IPS DF 4.7 (cell line): Measurements from ENCODE around the gene ZNF772.
"Not testable (repeated sequence)": the region's sequence is repeated elsewhere in the genome, so short reads cannot be mapped to it uniquely, and the experiment has no call there.

Source experiments
- DNase-seq: peaks from one replicate; pipeline ENCODE4 v3.0.0-alpha.2; 2013; ENCODE audit warnings: low spot score; ENCODE audit errors: extremely low read depth

The ZNF772 gene

DNA sequence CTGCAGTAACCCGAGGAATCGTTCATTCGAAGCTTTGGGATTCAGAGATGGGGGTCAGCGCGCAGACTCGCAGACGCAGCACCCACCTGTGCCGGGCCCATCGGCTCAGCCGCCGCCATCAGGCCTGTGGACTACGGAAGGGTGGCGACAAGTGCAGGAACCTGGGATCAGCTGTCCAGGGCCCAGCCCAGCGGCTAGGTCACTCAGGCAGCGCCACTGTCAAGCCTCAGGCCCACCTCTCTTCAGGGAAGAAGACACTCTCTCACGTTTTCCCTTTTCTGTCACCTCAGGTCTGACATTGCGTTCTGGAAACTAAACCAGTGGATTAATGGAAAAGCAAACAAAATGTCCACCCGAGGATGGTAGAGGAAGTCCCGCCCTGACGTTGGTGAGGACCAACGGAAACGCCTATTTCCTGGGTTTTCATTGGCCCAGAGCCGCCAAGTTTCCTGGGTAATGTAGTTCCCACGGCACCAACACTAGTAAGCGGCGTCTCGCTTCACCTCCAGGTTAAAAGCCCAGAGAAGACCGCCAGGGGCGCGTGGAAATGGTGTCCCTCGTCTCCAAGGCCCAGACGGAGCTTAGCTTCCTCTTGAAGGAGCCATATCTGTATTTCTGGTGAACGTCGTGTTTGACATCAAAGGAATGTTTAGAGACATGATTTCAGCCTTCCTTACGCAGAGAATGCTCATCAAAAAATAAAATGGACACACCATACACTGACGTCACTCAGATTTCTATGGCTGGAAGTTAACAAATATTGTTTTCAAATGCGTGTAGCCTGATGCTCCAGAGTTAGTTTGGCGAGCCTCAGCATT lies at the start of gene ZNF772:
ZNF772 (minus strand) TSS at position 376 of the 818 bp plus-strand sequence; CDS start at position 119, 257 bp downstream.
- peak; percentile 80 for DNase-seq

DNA sequence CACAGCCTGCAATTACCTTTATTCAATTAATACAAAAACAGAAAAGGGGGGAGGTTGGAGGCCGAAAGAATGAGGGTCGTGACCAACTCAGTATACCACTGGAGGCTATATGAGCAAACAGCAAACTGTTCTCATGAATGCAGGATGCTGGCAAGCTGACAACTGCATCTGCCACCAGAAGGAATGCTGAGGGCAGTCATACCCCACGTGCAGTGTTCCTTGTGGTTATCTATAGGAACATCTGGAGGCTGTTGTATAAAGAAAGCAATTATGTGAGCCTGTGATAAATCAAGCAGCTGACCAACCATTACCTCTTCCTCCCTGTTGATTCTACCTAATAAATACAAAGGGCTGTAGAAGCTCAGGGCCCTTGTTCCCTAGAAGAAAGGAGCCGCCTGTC lies 40.7 kb upstream of the ZNF772 start:
- DNase-seq = not testable (repeated sequence)

DNA sequence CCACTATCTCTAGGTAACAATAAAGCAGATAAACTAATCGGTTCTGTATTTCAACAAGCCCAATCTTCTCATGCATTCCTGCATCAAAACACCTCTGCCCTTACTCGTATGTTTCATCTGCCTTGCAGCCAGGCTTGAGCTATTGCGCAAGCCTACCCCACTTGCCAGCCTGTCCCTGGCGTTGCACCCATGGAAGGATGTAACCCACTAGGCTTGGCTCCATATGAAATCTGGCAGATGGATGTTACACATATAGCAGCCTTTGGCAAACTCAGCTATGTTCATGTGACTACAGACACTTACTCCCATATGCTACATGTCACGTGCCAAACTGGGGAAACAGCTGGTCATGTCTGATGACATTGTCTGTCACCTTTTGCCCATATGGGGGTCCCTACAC lies 37.9 kb upstream of the ZNF772 start:
- no peak for DNase-seq

DNA sequence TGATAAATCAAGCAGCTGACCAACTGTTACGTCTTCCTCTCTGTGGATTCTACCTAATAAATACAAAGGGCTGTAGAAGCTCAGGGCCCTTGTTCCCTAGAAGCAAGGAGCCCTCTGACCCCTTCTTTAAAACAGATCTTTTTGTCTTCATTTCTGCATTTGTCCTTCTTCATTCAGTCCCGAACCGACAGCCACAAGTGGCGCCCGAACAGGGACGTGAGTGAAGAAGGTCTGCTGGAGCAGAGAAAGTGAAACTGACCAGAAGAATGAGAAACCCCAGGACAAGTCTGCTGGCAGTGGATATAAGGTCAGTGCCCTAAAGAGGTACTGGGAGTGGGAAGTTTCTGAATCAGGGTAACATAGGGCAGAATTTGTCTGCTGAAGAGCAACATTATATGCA lies 35.5 kb upstream of the ZNF772 start:
- no peak for DNase-seq

DNA sequence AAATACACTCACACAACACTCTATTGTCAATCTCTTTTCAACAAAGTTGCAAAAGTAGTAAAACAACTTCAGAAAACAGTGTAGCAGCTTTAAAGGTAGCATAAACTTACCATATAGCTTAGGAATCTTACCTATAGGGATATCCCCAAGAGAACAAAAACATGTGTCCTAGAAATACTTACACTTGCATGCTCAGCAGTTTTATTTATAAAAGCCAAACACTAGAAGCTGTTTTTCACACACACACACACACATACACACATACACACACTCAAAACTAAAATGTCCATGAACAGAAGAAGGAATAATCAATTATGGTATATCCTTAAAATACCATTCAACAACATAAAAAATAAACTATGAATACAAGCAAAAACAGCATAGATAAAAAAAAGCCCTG lies 34.1 kb upstream of the ZNF772 start:
- no peak for DNase-seq

DNA sequence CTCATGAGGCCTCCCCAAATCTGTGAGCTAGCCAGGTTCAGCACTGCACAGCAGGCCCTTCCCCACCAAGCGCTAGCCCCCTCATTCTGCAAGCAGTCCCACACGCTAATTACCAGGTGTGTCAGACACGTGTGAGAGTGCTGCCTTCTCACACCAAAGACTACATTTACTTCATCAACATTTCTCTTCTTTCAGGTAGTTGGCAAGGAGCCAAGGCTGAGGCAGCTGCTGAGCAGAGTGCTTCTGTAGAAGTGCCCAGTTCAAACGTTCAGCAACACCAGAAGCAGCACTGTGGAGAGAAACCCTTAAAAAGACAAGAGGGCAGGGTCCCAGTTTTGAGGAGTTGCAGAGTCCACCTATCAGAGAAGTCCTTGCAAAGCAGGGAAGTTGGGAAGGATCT lies 28.8 kb upstream of the ZNF772 start:
- no peak for DNase-seq

DNA sequence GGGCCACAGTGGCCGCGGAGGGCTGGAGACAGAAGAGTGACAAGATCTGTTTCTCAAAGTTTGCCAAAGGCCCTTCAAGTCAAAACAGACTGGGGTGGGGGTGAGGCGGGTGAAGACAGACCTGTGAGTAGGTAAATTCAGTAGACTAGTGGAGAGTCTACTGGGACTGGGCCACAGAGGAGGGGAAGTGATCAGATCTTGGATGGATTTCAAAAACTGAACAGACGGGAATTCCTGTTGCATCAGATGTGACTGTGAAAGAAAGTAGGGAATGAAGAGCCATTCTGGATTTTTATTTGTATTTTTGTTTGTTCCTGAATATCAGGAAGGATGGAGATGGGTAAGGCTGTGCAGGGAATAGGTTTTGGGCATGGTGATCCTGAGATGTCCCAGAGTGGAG lies 23.0 kb upstream of the ZNF772 start:
- DNase-seq = not testable (repeated sequence)

DNA sequence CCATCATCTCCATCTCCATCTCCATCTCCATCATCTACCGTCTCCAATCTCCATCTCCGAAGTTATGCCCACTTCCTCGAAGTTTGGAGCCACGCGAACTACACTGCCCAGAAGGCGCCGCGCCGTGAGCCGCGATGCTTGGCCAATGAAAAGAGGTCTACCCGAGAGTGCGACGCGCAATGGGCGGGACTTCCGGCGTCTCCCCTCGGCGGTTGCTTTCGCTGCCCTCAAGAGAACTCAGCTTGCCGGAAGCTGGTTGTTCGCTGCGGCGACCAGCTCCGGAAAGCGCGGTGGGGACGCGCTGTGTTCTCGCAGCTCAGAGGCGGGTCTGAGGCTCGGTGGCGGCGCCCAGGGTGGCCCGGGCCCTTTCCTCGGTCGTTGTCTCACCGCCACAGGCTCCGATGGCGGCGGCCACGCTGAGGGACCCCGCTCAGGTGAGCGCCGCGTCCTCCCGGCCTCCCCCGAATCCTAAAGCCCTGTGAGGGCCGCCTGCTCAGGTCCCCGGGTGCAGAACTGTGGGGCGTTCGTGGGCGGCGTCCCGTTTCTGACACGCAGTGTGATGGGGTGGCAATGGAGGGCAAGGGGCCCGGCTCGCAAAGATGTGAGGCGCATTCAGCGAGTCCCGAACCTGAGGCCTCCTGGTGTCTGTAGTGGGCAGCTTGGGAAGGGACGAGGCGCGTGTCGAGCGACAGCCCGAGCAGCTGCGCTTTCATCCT lies 22.5 kb upstream of the ZNF772 start, which contains the start of gene ZNF773:
ZNF773 (plus strand) TSS at position 259 of the 716 bp plus-strand sequence; CDS start at position 402, 143 bp downstream.
- DNase-seq = peak; percentile 81

DNA sequence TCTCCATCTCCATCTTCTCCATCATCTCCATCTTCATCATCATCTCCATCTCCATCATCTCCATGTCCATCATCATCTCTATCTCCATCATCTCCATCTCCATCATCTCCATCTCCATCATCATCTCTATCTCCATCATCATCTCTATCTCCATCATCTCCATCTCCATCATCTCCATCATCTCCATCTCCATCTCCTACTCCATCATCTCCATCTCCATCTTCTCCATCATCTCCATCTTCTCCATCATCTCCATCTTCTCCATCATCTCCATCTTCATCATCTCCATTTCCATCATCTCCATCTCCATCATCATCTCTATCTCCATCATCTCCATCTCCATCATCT lies 21.9 kb upstream of the ZNF772 start:
- DNase-seq = not testable (repeated sequence)

DNA sequence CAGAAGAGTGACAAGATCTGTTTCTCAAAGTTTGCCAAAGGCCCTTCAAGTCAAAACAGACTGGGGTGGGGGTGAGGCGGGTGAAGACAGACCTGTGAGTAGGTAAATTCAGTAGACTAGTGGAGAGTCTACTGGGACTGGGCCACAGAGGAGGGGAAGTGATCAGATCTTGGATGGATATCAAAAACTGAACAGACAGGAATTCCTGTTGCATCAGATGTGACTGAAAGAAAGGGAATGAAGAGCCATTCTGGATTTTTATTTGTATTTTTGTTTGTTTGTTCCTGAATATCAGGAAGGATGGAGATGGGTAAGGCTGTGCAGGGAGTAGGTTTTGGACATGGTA lies 10.9 kb upstream of the ZNF772 start:
- DNase-seq = not testable (repeated sequence)

DNA sequence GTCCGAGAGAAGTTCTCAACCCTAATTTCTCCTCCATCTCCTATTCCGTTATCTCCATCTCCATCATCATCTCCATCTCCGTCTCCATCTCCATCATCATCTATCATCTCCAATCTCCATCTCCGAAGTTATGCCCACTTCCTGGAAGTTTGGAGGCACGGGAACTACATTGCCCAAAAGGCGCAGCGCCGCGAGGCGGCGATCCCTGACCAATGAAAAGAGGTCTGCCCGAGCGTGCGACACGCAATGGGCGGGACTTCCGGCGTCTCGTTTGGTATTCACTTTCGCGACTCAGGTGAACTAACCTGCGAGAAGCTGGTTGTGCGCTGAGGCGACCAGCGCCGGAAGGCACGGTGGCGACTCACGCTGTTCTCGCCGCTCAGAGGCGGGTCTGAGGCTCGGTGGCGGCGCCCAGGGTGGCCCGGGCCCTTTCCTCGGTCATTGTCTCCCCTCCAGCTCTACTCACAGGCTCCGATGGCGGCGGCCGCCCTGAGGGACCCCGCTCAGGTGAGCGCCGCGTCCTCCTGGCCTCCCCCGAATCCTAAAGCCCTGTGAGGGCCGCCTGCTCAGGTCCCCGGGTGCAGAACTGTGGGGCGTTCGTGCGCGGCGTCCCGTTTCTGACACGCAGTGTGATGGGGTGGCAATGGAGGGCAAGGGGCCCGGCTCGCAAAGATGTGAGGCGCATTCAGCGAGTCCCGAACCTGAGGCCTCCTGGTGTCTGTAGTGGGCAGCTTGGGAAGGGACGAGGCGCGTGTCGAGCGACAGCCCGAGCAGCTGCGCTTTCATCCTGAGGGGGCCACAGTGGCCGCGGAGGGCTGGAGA lies 10.3 kb upstream of the ZNF772 start, which contains the start of gene ZNF419:
ZNF419 (plus strand) TSS at position 274 of the 822 bp plus-strand sequence; CDS start at position 475, 201 bp downstream.
- peak; percentile 76 for DNase-seq

DNA sequence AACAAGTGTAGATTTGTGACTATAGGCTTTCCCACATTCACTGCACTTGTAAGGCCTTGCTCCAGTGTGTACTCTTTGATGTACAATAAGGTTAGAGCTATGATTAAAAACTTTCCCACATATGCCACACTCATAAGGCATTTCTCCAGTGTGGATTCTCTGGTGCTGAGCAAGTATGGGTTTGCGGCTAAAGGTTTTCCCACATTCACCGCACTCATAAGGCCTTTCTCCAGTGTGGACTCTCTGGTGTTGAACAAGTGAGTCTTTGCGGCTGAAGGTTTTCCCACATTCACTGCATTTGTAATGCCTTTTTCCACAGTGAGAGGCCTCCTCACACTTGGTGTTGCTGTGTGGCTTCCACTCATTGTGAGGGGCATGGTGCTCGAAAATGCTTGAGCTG lies 3.7 kb downstream of the ZNF772 start:
- no peak for DNase-seq

DNA sequence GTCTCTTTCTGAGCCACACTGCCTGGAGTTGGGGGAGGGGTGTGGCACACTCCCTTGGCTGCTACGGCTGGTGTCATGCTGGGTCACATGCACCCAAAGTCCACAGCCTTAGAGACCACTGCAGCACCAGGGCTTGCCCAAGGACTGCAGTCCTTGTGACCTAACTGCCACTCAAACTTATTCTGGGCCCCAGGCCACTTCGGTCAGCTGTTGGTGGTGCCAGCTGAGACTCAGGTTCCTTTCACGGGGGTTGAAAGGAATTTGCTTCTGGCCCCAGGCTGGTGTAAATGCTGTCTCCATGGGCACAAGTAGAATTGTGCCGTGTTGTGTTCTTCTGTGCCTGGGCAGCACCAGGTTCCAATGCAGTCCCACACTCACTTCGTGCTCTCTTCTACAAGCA lies 10.9 kb downstream of the ZNF772 start:
- DNase-seq = no peak

DNA sequence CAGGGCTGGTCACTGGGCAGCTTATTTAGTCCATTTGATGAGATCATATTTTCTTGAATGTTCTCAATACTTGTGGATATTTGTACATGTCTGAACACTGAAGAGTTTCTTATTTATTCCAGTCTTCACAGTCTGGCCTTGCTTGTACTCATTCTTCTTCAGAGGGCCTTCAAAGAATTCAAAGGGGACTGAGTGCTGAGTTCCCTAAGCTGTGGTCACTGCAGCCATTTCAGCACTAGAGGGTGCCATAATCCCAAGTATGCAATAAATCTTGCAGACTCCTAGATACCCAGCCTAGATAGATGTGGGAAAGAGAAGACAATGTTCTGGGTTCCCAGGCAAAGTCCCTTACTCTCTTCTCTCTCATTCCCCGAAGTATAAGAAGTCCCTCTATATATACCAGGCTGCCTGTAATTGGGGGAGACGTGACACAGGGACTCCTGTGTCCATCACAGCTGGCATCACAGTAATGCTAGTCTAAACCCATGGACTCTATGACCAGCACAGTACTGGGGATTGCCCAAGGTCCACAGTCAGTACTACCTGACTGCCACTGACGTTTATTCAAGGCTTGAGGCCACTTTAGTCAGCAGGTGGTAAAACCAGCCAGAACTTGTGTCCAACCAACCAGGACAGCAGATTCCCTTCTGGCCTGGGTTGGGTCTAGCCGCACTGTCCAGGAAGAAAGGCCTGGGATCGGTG lies 11.5 kb downstream of the ZNF772 start:
- no peak for DNase-seq

DNA sequence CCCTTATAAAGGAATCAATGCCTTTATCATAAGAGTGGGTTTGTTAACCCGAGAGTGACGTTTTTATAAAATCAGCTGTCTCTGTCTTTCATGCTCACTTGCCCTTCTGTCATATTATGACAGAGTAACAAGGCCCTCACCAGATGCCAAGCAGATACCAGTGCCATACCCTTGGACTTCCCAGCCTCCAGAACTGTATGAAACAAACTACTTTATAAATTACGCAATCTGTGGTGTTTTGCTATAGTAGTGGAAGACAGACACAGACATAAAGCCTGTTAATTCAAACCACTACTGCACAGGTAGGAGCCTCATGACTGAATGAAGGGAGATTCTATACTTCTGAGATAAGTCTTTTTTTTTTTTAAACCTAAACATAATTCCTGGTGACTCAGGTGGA lies 25.1 kb downstream of the ZNF772 start:
- no peak for DNase-seq

DNA sequence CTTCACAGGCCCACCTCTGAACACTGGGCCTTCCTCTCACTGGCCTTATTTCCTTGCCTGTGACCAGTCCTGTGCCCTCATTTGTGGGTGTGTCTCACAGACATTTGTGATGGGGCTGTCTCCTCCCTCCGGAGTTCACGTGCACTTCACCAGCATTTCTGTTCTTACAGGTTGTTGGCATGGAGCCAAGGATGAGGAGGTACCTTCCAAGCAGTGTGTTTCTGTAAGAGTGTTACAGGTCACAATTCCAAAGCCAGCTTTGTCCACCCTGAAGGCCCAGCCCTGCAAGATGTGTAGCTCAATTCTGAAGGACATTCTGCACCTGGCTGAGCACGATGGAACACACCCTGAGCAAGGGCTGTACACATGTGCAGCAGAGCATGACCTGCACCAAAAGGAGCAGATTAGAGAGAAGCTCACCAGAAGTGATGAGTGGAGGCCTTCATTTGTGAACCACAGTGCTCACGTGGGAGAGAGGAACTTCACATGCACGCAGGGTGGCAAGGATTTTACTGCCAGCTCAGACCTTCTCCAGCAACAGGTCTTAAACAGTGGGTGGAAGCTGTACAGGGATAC lies 34.2 kb downstream of the ZNF772 start:
- DNase-seq = no peak

DNA sequence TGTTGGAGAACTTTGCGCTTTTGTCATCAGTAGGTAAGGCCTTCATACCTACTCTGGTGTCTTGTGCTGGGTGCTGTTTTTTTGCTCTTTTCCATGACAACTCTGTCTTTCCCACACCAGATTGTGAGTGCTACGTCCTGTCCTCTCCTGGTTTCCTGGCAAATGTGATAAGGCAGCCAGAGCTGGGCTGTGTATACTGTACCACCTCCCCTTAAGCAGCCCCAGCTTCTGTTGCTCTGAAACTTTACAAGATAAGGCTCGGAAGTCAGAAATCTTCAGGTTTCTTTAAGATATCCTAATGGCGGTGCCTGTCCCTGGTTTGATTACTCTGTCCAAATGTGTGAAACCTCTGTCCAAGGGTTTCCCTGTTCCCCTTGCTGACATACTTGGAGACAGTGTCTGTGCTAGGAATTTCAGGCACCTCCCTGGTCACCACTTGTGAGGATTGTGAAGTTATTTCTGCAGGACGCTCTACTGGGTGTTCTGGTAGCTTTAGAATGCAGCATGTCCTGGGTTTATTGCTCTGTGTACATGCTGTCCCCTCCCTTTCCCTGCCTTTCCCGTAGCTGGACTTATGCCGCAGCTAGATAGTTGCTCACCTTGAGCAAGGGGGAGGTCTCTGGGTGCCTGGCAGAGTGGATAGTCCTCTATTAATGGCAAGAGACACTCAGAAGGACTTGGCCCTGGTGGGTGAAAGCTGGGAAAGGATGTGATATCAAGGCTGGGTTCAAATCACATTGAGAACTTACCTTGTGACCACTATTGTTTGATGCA lies 35.2 kb downstream of the ZNF772 start:
- no peak for DNase-seq

DNA sequence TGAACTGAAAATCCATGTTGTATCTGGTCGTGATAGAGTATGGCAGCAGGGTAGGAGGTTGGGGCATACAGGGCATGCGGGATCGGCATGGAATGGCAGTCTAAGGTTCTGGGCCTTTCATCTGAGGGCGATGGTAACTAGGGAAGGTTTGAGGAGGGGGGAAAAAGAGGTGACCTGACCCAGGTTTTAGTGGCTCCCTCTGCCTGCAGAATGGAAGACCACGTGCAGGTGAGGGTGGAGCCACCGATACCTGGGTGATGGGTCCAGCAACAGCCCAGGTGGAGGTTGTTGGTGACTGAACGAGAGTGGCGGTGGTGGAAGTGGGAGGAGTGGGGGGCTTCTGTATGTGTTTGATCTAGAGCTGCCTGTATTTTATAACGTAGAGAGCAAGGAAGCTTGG lies 38.4 kb downstream of the ZNF772 start:
- DNase-seq = no peak

DNA sequence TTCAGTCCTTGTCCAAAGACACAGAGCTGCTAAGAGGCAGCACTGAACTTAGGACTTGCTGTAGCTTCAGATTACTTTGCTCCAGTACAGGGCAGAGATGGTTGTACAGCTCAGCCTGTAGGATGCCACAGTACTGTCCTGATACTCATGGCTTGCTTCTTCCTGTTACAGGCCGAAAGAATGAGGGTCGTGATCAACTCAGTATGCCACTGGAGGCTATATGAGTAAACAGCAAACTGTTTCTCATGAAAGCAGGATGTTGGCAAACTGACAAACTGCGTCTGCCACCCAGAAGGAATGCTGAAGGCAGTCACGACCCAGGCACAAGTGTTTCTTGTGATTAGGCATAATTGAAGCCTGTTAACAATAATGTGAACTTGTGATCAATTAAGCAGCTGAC lies 39.4 kb downstream of the ZNF772 start:
- no peak for DNase-seq

DNA sequence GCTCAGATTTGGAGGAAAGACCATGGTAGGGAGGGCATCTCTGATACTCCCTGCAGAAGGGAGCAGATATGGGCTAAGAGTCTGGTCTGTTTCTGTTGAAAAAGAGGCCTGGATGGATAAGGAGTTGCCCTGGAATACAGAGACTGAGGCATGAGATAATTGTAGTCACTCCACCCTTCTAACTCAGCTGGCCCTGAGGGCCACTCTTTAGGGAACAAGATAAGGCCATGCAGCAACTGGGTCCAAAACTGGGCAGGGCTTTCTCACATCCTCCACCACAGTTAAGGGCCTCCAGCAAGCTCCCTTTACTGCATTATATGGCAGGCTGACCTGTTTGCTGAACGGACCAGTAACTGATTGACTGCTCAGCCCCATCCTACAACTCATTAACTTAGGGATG lies 40.9 kb downstream of the ZNF772 start:
- DNase-seq = no peak
